Neuronal stem cell (in vitro differentiated cells): ENCODE results near the gene RAB11FIP4.
A peak's percentile ranks its signal among the peaks of the same experiment; 100 is the strongest.

Experiments used
- DNase-seq: peaks from one replicate; pipeline ENCODE4 v3.0.0-alpha.2; 2013; ENCODE audit warnings: low spot score
- H2AFZ ChIP-seq: one replicate; pipeline ENCODE4 v1.6.1; 2013; ENCODE audit warnings: mild to moderate bottlenecking, low read length, inconsistent platforms
- H2AK5ac ChIP-seq: 2 replicates; pipeline ENCODE4 v1.6.1; 2013; ENCODE audit warnings: low read depth, mild to moderate bottlenecking, inconsistent platforms, low read length, moderate library complexity, mixed read lengths
- H2BK120ac ChIP-seq: 2 replicates; pipeline ENCODE4 v1.6.1; 2013; ENCODE audit warnings: low read depth, mild to moderate bottlenecking, inconsistent platforms, low read length, moderate library complexity, mixed read lengths
- H2BK12ac ChIP-seq: one replicate; pipeline ENCODE4 v1.6.1; 2013; ENCODE audit warnings: low read length, inconsistent platforms
- H2BK15ac ChIP-seq: 2 replicates; pipeline ENCODE4 v1.6.1; 2013; ENCODE audit warnings: mild to moderate bottlenecking, low read length, inconsistent platforms, mixed read lengths
- H2BK5ac ChIP-seq: one replicate; pipeline ENCODE4 v1.6.1; 2013; ENCODE audit warnings: inconsistent platforms, mild to moderate bottlenecking, low read length, moderate library complexity
- H3K14ac ChIP-seq: one replicate; pipeline ENCODE4 v1.6.1; 2013; ENCODE audit warnings: low read length, inconsistent platforms
- H3K18ac ChIP-seq: 2 replicates; pipeline ENCODE4 v1.6.1; 2013; ENCODE audit warnings: low read length, inconsistent platforms
- H3K23ac ChIP-seq: 2 replicates; pipeline ENCODE4 v1.6.1; 2013; ENCODE audit warnings: low read depth, mild to moderate bottlenecking, mixed read lengths, low read length, inconsistent platforms; ENCODE audit not compliant: poor library complexity
- H3K27ac ChIP-seq: replicated peaks from 3 replicates; pipeline ENCODE4 v1.5.1; 2013; ENCODE audit warnings: low read length, inconsistent platforms
- H3K27me3 ChIP-seq, 3 experiments: 2 replicates each; pipeline ENCODE4 v1.6.1; 2013; ENCODE audit warnings: low read length in 3 of 3, mild to moderate bottlenecking in 2 of 3, inconsistent platforms in 1 of 3, low read depth in 1 of 3, mixed read lengths in 1 of 3, moderate library complexity in 1 of 3; ENCODE audit not compliant: control insufficient read depth in 3 of 3, insufficient read depth in 3 of 3
- H3K36me3 ChIP-seq, 2 donors: replicated peaks in 1 of 2; 2 replicates each; pipeline ENCODE4 v1.6.1; 2013; ENCODE audit warnings: low read length in 2 of 2; ENCODE audit not compliant: control insufficient read depth in 2 of 2, insufficient read depth in 2 of 2
- H3K4ac ChIP-seq: 2 replicates; pipeline ENCODE4 v1.6.1; 2013; ENCODE audit warnings: inconsistent platforms, mild to moderate bottlenecking, low read length, moderate library complexity
- H3K4me1 ChIP-seq, 2 donors: 1 replicate in 1 of 2; 2 replicates in 1 of 2; pipeline ENCODE4 v1.6.1; 2013; ENCODE audit warnings: low read length in 2 of 2, low read depth in 1 of 2; ENCODE audit not compliant: control insufficient read depth in 2 of 2, insufficient read depth in 1 of 2
- H3K4me2 ChIP-seq: one replicate; pipeline ENCODE4 v1.6.1; 2013; ENCODE audit warnings: mild to moderate bottlenecking, low read length, inconsistent platforms; ENCODE audit not compliant: insufficient read depth, poor library complexity, severe bottlenecking
- H3K4me3 ChIP-seq, 2 donors: 2 replicates each; pipeline ENCODE4 v1.5.1; 2013; ENCODE audit warnings: low read length in 2 of 2, mild to moderate bottlenecking in 2 of 2, inconsistent platforms in 1 of 2, moderate library complexity in 1 of 2
- H3K79me1 ChIP-seq: one replicate; pipeline ENCODE4 v1.6.1; 2013; ENCODE audit warnings: low read depth, mild to moderate bottlenecking, inconsistent platforms, low read length, moderate library complexity
- H3K9ac ChIP-seq: one replicate; pipeline ENCODE4 v1.6.1; 2013; ENCODE audit warnings: mild to moderate bottlenecking, low read depth, low read length, inconsistent platforms; ENCODE audit not compliant: poor library complexity
- H3K9me3 ChIP-seq, 2 donors: replicated peaks in 1 of 2; 2 replicates each; pipeline versions ENCODE3 to v1.6.1; 2013; ENCODE audit warnings: low read length in 2 of 2, mild to moderate bottlenecking in 2 of 2, inconsistent platforms in 1 of 2, low read depth in 1 of 2, mixed read lengths in 1 of 2, moderate library complexity in 1 of 2; ENCODE audit not compliant: control insufficient read depth in 2 of 2, insufficient read depth in 1 of 2
- H4K8ac ChIP-seq: one replicate; pipeline ENCODE4 v1.6.1; 2013; ENCODE audit warnings: low read depth, mild to moderate bottlenecking, inconsistent platforms, low read length, moderate library complexity
- H4K91ac ChIP-seq: one replicate; pipeline ENCODE4 v1.6.1; 2013; ENCODE audit warnings: low read length, low read depth, mild to moderate bottlenecking, inconsistent platforms; ENCODE audit not compliant: poor library complexity
- WGBS, 2 donors: extraction: QIAGEN DNeasy Blood & Tissue Kit; methylation state at CpG; one replicate each; pipeline ENCODE4 v1.1.7; 2013; ENCODE audit warnings: missing lambda C conversion rate in 2 of 2, mixed read lengths in 1 of 2; ENCODE audit not compliant: insufficient read length in 2 of 2, insufficient replicate concordance in 1 of 2; ENCODE audit errors: extremely low coverage in 2 of 2; 5-methylcytosine and 5-hydroxymethylcytosine counted together

Gene RAB11FIP4

GRCh38 chr17:31412511-31412910, 21.0 kb downstream of the RAB11FIP4 start:
- no peak overlapping the region for H2AFZ ChIP-seq
- H3K4me2 ChIP-seq = no peak overlapping the region
- no peaks in the 10 kb centered on the region for H3K36me3 ChIP-seq
- no peak overlapping the region for H2AK5ac ChIP-seq
- no peak for DNase-seq
- H4K91ac ChIP-seq = no peak overlapping the region
- H2BK5ac ChIP-seq = no peak overlapping the region
- H3K9me3 ChIP-seq = no peaks in the 10 kb centered on the region
- H3K4ac ChIP-seq = no peak overlapping the region
- peaks cover 0 to 13% (median 12%) of the 10 kb centered on the region in 3 experiments for H3K27me3 ChIP-seq
- H2BK15ac ChIP-seq = no peak overlapping the region
- no peak overlapping the region for H3K9ac ChIP-seq
- no peak overlapping the region for H2BK12ac ChIP-seq
- no peak overlapping the region for H4K8ac ChIP-seq
- no peak overlapping the region for H3K4me3 ChIP-seq
- no peak overlapping the region for H3K27ac ChIP-seq
- H3K14ac ChIP-seq = no peak overlapping the region
- no CpG with 5 or more reads among the region's 6 CpGs for whole genome bisulfite sequencing, 2 donors
- H3K79me1 ChIP-seq = no peaks in the 10 kb centered on the region
- peak overlapping the region; percentile 18 for H3K18ac ChIP-seq
- H3K4me1 ChIP-seq = peaks cover 24 to 34% of the 10 kb centered on the region in 2 donors
- H3K23ac ChIP-seq = no peak overlapping the region
- H2BK120ac ChIP-seq = no peak overlapping the region

- DNase-seq = no peak
- no peak overlapping the region for H3K18ac ChIP-seq
- H3K9ac ChIP-seq = no peak overlapping the region
- H3K23ac ChIP-seq = no peak overlapping the region
- no peak overlapping the region for H2BK5ac ChIP-seq
- H3K4me3 ChIP-seq = no peak overlapping the region
- H2BK12ac ChIP-seq = no peak overlapping the region
- H3K9me3 ChIP-seq = no peaks in the 10 kb centered on the region
- no peaks in the 10 kb centered on the region for H3K36me3 ChIP-seq
- H3K4me1 ChIP-seq = peaks cover 24 to 36% of the 10 kb centered on the region in 2 donors
- no CpG with 5 or more reads among the region's 15 CpGs for WGBS, 2 donors
- H2BK15ac ChIP-seq = no peak overlapping the region
- H3K79me1 ChIP-seq = no peaks in the 10 kb centered on the region
- H2AK5ac ChIP-seq = no peak overlapping the region
- H3K4me2 ChIP-seq = no peak overlapping the region
- H2BK120ac ChIP-seq = no peak overlapping the region
- H3K4ac ChIP-seq = no peak overlapping the region
- no peak overlapping the region for H4K8ac ChIP-seq
- no peak overlapping the region for H3K27ac ChIP-seq
- no peak overlapping the region for H2AFZ ChIP-seq
- no peak overlapping the region for H3K14ac ChIP-seq
- no peak overlapping the region for H4K91ac ChIP-seq
- H3K27me3 ChIP-seq = peaks cover 0 to 14% (median 12%) of the 10 kb centered on the region in 3 experiments
Measured at GRCh38 chr17:31413081-31413799, 21.8 kb downstream of the RAB11FIP4 start.

GRCh38 chr17:31413874-31414549, 22.5 kb downstream of the RAB11FIP4 start:
- Histone ChIP-seq H3K23ac (no peak overlapping the region), H2AK5ac (no peak overlapping the region), H3K18ac (no peak overlapping the region), H2BK120ac (no peak overlapping the region), H3K9ac (no peak overlapping the region), H2BK15ac (no peak overlapping the region), H3K36me3 (no peaks in the 10 kb centered on the region), H3K4ac (no peak overlapping the region), H3K14ac (no peak overlapping the region), H4K91ac (no peak overlapping the region), H3K4me3 (no peak overlapping the region), H3K9me3 (no peaks in the 10 kb centered on the region), H3K79me1 (no peaks in the 10 kb centered on the region), H3K27me3 (peaks cover 0 to 14% (median 12%) of the 10 kb centered on the region in 3 experiments), H2BK5ac (no peak overlapping the region), H3K4me2 (no peak overlapping the region), H3K27ac (no peak overlapping the region), H3K4me1 (peaks cover 24 to 36% of the 10 kb centered on the region in 2 donors), H2BK12ac (no peak overlapping the region), H2AFZ (no peak overlapping the region), H4K8ac (no peak overlapping the region)
- WGBS, 2 donors = no CpG with 5 or more reads among the region's 12 CpGs
- peak; percentile 61 for DNase-seq

GRCh38 chr17:31414550-31414918, 23.1 kb downstream of the RAB11FIP4 start:
- Histone ChIP-seq H3K79me1 (no peaks in the 10 kb centered on the region), H3K4me1 (peaks cover 23 to 36% of the 10 kb centered on the region in 2 donors), H4K8ac (no peak overlapping the region), H3K18ac (peak overlapping the region; percentile 21), H3K27ac (no peak overlapping the region), H3K4ac (no peak overlapping the region), H3K4me3 (no peak overlapping the region), H2BK15ac (peak overlapping the region; percentile 35), H2BK5ac (no peak overlapping the region), H2BK12ac (no peak overlapping the region), H4K91ac (no peak overlapping the region), H3K9ac (no peak overlapping the region), H3K23ac (no peak overlapping the region), H3K36me3 (no peaks in the 10 kb centered on the region), H2BK120ac (no peak overlapping the region), H2AK5ac (no peak overlapping the region), H3K27me3 (peaks cover 0 to 14% (median 12%) of the 10 kb centered on the region in 3 experiments), H2AFZ (no peak overlapping the region), H3K4me2 (no peak overlapping the region), H3K9me3 (no peaks in the 10 kb centered on the region), H3K14ac (no peak overlapping the region)
- WGBS, 2 donors = no CpG with 5 or more reads among the region's 6 CpGs
- no peak for DNase-seq
